Suprapubic skin (tissue), 3 donors: ENCODE data around the gene CNTN1.

Source experiments
- POLR2A ChIP-seq, 2 donors: fragments of 450-650 bp; IDR thresholded peaks; one replicate each; pipeline ENCODE4 v1.6.1; 2017; ENCODE audit warnings: antibody characterized with exemption in 2 of 2, mild to moderate bottlenecking in 2 of 2, moderate library complexity in 2 of 2
- TF ChIP-seq, protein P1 (sequence below), 2 donors: fragments of 200-600 bp in 1 of 2; fragments of 450-650 bp in 1 of 2; sonication (generic) in 1 of 2; IDR thresholded peaks; one replicate each; pipeline ENCODE4 v1.5.1; 2016 to 2019; ENCODE audit warnings: antibody characterized with exemption in 2 of 2, mild to moderate bottlenecking in 1 of 2, moderate library complexity in 1 of 2

DNA sequence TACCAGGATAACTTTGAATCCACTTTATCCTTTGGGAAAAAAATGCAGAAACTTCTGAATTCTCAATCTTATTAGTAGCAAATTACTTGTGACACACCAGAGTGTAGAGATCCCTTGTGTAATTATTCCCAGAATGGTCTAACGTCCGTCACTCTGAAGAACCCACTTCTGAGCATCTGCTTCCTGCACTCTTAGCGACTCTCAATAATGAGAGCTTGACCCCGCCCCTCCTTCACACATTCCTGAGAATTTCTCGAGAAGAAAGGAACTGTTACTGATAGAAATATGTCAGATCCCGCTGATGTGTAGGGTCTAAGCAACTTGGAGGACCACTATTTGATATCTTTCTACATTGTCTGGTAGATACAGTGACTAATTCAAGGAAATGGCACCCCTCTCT lies 277.6 kb downstream of the CNTN1 start:
- TF ChIP-seq, protein P1, sequence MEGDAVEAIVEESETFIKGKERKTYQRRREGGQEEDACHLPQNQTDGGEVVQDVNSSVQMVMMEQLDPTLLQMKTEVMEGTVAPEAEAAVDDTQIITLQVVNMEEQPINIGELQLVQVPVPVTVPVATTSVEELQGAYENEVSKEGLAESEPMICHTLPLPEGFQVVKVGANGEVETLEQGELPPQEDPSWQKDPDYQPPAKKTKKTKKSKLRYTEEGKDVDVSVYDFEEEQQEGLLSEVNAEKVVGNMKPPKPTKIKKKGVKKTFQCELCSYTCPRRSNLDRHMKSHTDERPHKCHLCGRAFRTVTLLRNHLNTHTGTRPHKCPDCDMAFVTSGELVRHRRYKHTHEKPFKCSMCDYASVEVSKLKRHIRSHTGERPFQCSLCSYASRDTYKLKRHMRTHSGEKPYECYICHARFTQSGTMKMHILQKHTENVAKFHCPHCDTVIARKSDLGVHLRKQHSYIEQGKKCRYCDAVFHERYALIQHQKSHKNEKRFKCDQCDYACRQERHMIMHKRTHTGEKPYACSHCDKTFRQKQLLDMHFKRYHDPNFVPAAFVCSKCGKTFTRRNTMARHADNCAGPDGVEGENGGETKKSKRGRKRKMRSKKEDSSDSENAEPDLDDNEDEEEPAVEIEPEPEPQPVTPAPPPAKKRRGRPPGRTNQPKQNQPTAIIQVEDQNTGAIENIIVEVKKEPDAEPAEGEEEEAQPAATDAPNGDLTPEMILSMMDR (IDR thresholded peaks at IDR 0.05), result no peak
- TF ChIP-seq POLR2A (IDR thresholded peaks at IDR 0.05), result no peak
